ENCODE measurements around the gene SLC25A26. TPM values are rescaled to one million over a fixed set of nuclear protein-coding genes. Genes with fewer than 3 reads are reported as not detected.

Gene SLC25A26
- total RNA-seq, 1 donor from 2014 or later: 19.2 TPM

DNA sequence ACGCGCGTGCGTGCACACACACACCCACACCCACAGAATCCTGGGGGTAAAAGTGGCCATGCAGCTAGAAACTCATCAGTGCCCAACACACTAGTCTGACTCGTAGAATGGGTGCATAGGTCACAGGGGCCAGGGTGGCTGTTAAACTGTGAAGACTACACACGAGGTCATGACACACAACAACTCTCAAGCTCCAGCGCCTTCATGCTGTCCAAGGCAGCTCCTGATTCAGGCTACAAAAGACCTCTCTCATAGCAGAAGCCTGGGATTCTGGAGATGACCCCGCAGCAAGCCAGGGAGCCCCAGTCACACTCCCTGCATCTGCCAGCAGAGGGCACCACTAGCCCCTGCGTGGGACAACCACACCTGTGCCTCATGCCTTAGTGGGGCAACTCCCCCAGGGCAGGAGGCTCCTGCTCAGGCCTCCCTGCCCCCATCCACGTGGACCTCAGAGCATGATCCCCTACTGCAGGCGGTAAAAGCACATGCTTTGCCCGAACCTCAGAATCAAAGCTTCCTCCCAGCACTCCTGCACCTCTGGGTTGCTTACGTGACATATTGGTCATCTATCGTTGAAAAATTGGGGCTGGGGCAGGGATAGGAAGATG is 186.9 kb downstream of the SLC25A26 start:
- H3K4me3 Mint-ChIP-seq: no peak overlapping the region
- H3K27me3 Mint-ChIP-seq (ENCODE audit: low read depth): no peaks in the 10 kb centered on the region
- no peaks in the 10 kb centered on the region for H3K9me3 Mint-ChIP-seq
- no peaks in the 10 kb centered on the region for H3K36me3 Mint-ChIP-seq
- peaks cover 5% of the 10 kb centered on the region for H3K4me1 Mint-ChIP-seq
- DNase-seq (ENCODE audit: low spot score in 2 of 2, unreplicated experiment in 2 of 2): peak in 1 of 2 experiments; percentile 83
- TF ChIP-seq, protein P1, sequence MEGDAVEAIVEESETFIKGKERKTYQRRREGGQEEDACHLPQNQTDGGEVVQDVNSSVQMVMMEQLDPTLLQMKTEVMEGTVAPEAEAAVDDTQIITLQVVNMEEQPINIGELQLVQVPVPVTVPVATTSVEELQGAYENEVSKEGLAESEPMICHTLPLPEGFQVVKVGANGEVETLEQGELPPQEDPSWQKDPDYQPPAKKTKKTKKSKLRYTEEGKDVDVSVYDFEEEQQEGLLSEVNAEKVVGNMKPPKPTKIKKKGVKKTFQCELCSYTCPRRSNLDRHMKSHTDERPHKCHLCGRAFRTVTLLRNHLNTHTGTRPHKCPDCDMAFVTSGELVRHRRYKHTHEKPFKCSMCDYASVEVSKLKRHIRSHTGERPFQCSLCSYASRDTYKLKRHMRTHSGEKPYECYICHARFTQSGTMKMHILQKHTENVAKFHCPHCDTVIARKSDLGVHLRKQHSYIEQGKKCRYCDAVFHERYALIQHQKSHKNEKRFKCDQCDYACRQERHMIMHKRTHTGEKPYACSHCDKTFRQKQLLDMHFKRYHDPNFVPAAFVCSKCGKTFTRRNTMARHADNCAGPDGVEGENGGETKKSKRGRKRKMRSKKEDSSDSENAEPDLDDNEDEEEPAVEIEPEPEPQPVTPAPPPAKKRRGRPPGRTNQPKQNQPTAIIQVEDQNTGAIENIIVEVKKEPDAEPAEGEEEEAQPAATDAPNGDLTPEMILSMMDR (IDR thresholded peaks at IDR 0.05; ENCODE audit: unreplicated experiment): peak; percentile 80
- H3K27ac Mint-ChIP-seq: peak overlapping the region; percentile 11

DNA sequence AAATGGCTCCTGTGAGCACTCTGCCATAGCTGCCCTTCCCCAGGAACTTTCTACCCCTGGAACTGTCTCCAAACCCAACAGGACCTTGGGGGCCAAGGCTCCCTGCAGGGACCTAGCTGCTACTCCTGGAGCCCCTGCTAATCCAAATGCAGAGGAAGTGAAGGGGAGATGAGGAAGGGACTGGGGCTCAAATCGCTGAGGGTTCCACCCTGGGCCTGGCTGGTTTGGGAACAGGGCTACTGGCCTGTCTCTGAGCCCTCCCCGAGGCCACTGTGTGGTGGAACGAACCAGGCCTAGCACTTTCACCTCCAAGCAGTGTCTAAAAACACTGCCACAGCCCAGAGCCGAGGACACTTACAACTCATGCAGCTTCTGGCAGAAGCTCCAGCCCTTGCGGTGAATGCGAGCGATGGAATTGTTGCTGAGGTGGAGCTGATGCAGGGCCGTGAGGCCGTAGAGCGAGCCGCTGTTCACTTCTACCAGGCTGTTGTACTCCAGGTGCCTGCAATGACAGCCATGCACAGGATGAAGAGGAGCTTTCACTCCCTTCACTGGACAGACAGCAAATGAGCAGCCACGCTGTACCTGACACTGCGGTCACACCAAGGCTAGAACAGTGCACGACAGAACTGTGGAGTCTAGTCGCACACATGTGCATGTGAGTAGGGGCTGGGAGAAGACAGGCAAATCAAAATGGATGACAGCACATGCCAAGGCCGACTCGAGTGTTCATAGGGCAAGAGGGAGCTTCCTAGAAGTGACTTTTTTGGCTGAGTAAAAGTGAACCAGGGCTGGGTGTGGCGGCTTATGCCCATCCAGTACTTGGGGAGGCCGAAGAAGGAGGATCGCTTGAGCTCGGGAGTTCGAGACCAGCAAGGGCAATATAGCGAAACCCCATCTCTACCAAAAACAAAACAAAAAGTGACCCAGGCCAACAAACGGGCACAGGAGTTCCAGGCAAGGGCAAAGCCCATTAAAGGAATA is 189.3 kb downstream of the SLC25A26 start:
- Mint-ChIP-seq H3K36me3 (no peaks in the 10 kb centered on the region), H3K4me3 (no peak overlapping the region), H3K4me1 (peaks cover 5% of the 10 kb centered on the region), H3K9me3 (no peaks in the 10 kb centered on the region), H3K27me3 (ENCODE audit: low read depth) (no peaks in the 10 kb centered on the region), H3K27ac (no peak overlapping the region)
- DNase-seq (ENCODE audit: low spot score in 2 of 2, unreplicated experiment in 2 of 2): no peak
- TF ChIP-seq, protein P1 (IDR thresholded peaks at IDR 0.05; ENCODE audit: unreplicated experiment): no peak

- peaks cover 6% of the 10 kb centered on the region for H3K4me1 Mint-ChIP-seq
- no peak for DNase-seq (ENCODE audit: low spot score in 2 of 2, unreplicated experiment in 2 of 2)
- H3K36me3 Mint-ChIP-seq: no peaks in the 10 kb centered on the region
- no peaks in the 10 kb centered on the region for H3K9me3 Mint-ChIP-seq
- H3K4me3 Mint-ChIP-seq: no peak overlapping the region
- TF ChIP-seq, protein P1 (IDR thresholded peaks at IDR 0.05; ENCODE audit: unreplicated experiment): no peak
- H3K27ac Mint-ChIP-seq: no peak overlapping the region
- no peaks in the 10 kb centered on the region for H3K27me3 Mint-ChIP-seq (ENCODE audit: low read depth)
These were observed 190.2 kb downstream of the SLC25A26 start for GRCh38 chr3:66410976-66411375.

DNA sequence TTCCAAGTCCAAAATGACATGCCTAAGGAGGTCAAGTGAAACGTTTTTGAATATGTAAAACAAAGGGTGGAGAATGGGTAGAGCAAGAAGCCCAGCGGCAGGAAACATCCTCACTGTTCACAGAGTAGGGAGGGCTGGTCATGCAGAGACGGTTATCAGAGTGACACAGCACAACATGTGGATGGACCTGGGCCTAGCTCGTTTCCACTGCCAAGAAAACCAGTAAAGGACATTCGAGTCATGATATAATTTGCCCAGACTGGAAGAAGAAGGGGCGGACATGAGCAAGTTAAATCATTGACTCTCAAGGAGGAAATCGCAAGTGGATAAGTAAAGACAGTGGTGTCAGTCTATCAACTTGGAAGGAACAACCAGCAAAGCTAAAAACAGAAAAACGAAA is 190.7 kb downstream of the SLC25A26 start:
- H3K27ac Mint-ChIP-seq: no peak overlapping the region
- no peak for DNase-seq (ENCODE audit: low spot score in 2 of 2, unreplicated experiment in 2 of 2)
- H3K36me3 Mint-ChIP-seq: no peaks in the 10 kb centered on the region
- H3K9me3 Mint-ChIP-seq: no peaks in the 10 kb centered on the region
- TF ChIP-seq, protein P1 (IDR thresholded peaks at IDR 0.05; ENCODE audit: unreplicated experiment): no peak
- peaks cover 11% of the 10 kb centered on the region for H3K4me1 Mint-ChIP-seq
- no peaks in the 10 kb centered on the region for H3K27me3 Mint-ChIP-seq (ENCODE audit: low read depth)
- no peak overlapping the region for H3K4me3 Mint-ChIP-seq

- Mint-ChIP-seq H3K27me3 (ENCODE audit: low read depth) (no peaks in the 10 kb centered on the region), H3K4me1 (peaks cover 15% of the 10 kb centered on the region), H3K27ac (no peak overlapping the region), H3K4me3 (no peak overlapping the region), H3K36me3 (no peaks in the 10 kb centered on the region), H3K9me3 (no peaks in the 10 kb centered on the region)
- TF ChIP-seq, protein P1 (IDR thresholded peaks at IDR 0.05; ENCODE audit: unreplicated experiment): no peak
- DNase-seq (ENCODE audit: low spot score in 2 of 2, unreplicated experiment in 2 of 2): no peak
These were observed 191.4 kb downstream of the SLC25A26 start for GRCh38 chr3:66411961-66412887.
